ENCODE data around the gene MAP2K4. TPM values are rescaled to one million over a fixed set of nuclear protein-coding genes. Genes with fewer than 3 reads are reported as not detected.

The MAP2K4 gene
- total and polyA plus RNA-seq, 7 experiments from 2014 or later: 21.8 to 45.1 (median 32.4) TPM

- no peaks in the 10 kb centered on the region for H3K27me3 ChIP-seq (ENCODE audit: control insufficient read depth in 2 of 2, insufficient read depth in 2 of 2, low read length in 2 of 2)
- H3K27me3 Mint-ChIP-seq: no peaks in the 10 kb centered on the region
- H3K36me3 Mint-ChIP-seq: no peaks in the 10 kb centered on the region
- CTCF ChIA-PET: no interaction called here
- H3K9me3 ChIP-seq (ENCODE audit: control insufficient read depth in 2 of 3, low read length in 3 of 3): no peaks in the 10 kb centered on the region
- POLR2A ChIA-PET: no interaction called here
- no peaks in the 10 kb centered on the region for H3K4me1 Mint-ChIP-seq
- H3K36me3 ChIP-seq (ENCODE audit: control insufficient read depth in 2 of 3, insufficient read depth in 3 of 3, low read length in 3 of 3): no peaks in the 10 kb centered on the region
- DNase-seq: peak in 4 of 9 donors; percentile 0 to 8 (median 2)
- intact Hi-C loops (cut with micrococcal nuclease): loop anchor here in 1 of 2 donors (5.0 kb wide), 1 partner anchor 822 kb away; no protein-coding TSS in a partner anchor
- no peak overlapping the region for H3K4me3 ChIP-seq (ENCODE audit: low read length)
- H3K27ac ChIP-seq (ENCODE audit: low read depth, low read length): no peak overlapping the region
- H3K4me1 ChIP-seq (ENCODE audit: control insufficient read depth in 2 of 2, insufficient read depth in 2 of 2, low read length in 2 of 2): no peaks in the 10 kb centered on the region
- no peak for ATAC-seq
- H3K9me3 Mint-ChIP-seq: peaks cover 0 to 2% (median 0%) of the 10 kb centered on the region in 11 donors
- peak overlapping the region in 1 of 9 donors; percentile 4 for H3K27ac Mint-ChIP-seq
- no peak overlapping the region for H3K4me3 Mint-ChIP-seq
Observed at GRCh38 chr17:12180644-12181261, 160.1 kb downstream of the MAP2K4 start.

GRCh38 chr17:12187658-12188057 lies 167.0 kb downstream of the MAP2K4 start:
- intact Hi-C loops (cut with micrococcal nuclease): no loop called here
- Histone ChIP-seq H3K36me3 (ENCODE audit: control insufficient read depth in 2 of 3, insufficient read depth in 3 of 3, low read length in 3 of 3) (no peaks in the 10 kb centered on the region), H3K9me3 (ENCODE audit: control insufficient read depth in 2 of 3, low read length in 3 of 3) (peaks cover 0 to 10% (median 0%) of the 10 kb centered on the region in 3 experiments), H3K27me3 (ENCODE audit: control insufficient read depth in 2 of 2, insufficient read depth in 2 of 2, low read length in 2 of 2) (no peaks in the 10 kb centered on the region), H3K27ac (ENCODE audit: low read depth, low read length) (no peak overlapping the region), H3K4me3 (ENCODE audit: low read length) (no peak overlapping the region), H3K4me1 (ENCODE audit: control insufficient read depth in 2 of 2, insufficient read depth in 2 of 2, low read length in 2 of 2) (no peaks in the 10 kb centered on the region)
- H3K4me3 Mint-ChIP-seq: no peak overlapping the region
- H3K4me1 Mint-ChIP-seq: no peaks in the 10 kb centered on the region
- no peak for DNase-seq
- ChIA-PET CTCF (no interaction called here), POLR2A (no interaction called here)
- peaks cover 8 to 38% (median 16%) of the 10 kb centered on the region in 11 donors for H3K9me3 Mint-ChIP-seq
- H3K36me3 Mint-ChIP-seq: peaks cover 0 to 15% (median 0%) of the 10 kb centered on the region in 5 donors
- H3K27ac Mint-ChIP-seq: no peak overlapping the region
- no peaks in the 10 kb centered on the region for H3K27me3 Mint-ChIP-seq
- no peak for ATAC-seq

GRCh38 chr17:12193144-12193735 lies 172.6 kb downstream of the MAP2K4 start:
- ChIA-PET POLR2A (no interaction called here), CTCF (no interaction called here)
- no peak for ATAC-seq
- Histone ChIP-seq H3K27ac (ENCODE audit: low read depth, low read length) (no peak overlapping the region), H3K36me3 (ENCODE audit: control insufficient read depth in 2 of 3, insufficient read depth in 3 of 3, low read length in 3 of 3) (no peaks in the 10 kb centered on the region), H3K27me3 (ENCODE audit: control insufficient read depth in 2 of 2, insufficient read depth in 2 of 2, low read length in 2 of 2) (no peaks in the 10 kb centered on the region), H3K9me3 (ENCODE audit: control insufficient read depth in 2 of 3, low read length in 3 of 3) (peaks cover 0 to 10% (median 0%) of the 10 kb centered on the region in 3 experiments), H3K4me3 (ENCODE audit: low read length) (no peak overlapping the region), H3K4me1 (ENCODE audit: control insufficient read depth in 2 of 2, insufficient read depth in 2 of 2, low read length in 2 of 2) (no peaks in the 10 kb centered on the region)
- Mint-ChIP-seq H3K9me3 (peaks cover 4 to 25% (median 14%) of the 10 kb centered on the region in 11 donors), H3K36me3 (peaks cover 0 to 8% (median 0%) of the 10 kb centered on the region in 5 donors), H3K4me1 (no peaks in the 10 kb centered on the region), H3K4me3 (no peak overlapping the region), H3K27me3 (peaks cover 0 to 16% (median 4%) of the 10 kb centered on the region in 5 donors), H3K27ac (no peak overlapping the region)
- intact Hi-C loops (cut with micrococcal nuclease): no loop called here
- no peak for DNase-seq

Small RNA genes lying within 50 kb of the gene (microRNA-seq; reads per million reads assigned to microRNA genes)
- gene MIR744 (ENCODE audit: borderline microRNAs expressed): 293 reads per million, percentile 66 among the genes with 10 or more reads in this experiment

Other genes starting within 250 kb of the MAP2K4 start
- gene ZNF18, start 23.4 kb upstream of the MAP2K4 start, total RNA-seq: 10 to 100 TPM; 10.4 to 13.9 (median 11.3) TPM
- 10 to 100 TPM in 1 of 2 donors, 1 to 10 TPM in 1; 7.3 to 15.3 TPM for gene ZNF18, start 23.4 kb upstream of the MAP2K4 start, polyA plus RNA-seq